T-helper 1 cell treated with Interleukin-12 subunit alpha and Interleukin-12 subunit beta and Interleukin-4 antibody, amounts not matched to agents 30 μg/mL and 1 μg/mL, for 36 hours (primary cell): ENCODE data around the gene RAD54L.
A peak's percentile ranks its signal among the peaks of the same experiment; 100 is the strongest.

Source experiments
- H3K27ac Mint-ChIP-seq: one replicate; pipeline ENCODE4 v1.8.0; 2021; ENCODE audit warnings: mild to moderate bottlenecking, mixed read lengths
- H3K27me3 Mint-ChIP-seq: one replicate; pipeline ENCODE4 v1.8.0; 2021; ENCODE audit warnings: low read depth, mixed read lengths
- H3K36me3 Mint-ChIP-seq: one replicate; pipeline ENCODE4 v1.8.0; 2021; ENCODE audit warnings: low read depth, mixed read lengths
- H3K4me1 Mint-ChIP-seq: one replicate; pipeline ENCODE4 v1.8.0; 2021; ENCODE audit warnings: low read depth, mixed read lengths
- H3K4me3 Mint-ChIP-seq: one replicate; pipeline ENCODE4 v1.8.0; 2021; ENCODE audit warnings: mild to moderate bottlenecking, moderate library complexity, mixed read lengths
- H3K9me3 Mint-ChIP-seq: one replicate; pipeline ENCODE4 v1.8.0; 2021; ENCODE audit warnings: mixed read lengths

The RAD54L gene

DNA sequence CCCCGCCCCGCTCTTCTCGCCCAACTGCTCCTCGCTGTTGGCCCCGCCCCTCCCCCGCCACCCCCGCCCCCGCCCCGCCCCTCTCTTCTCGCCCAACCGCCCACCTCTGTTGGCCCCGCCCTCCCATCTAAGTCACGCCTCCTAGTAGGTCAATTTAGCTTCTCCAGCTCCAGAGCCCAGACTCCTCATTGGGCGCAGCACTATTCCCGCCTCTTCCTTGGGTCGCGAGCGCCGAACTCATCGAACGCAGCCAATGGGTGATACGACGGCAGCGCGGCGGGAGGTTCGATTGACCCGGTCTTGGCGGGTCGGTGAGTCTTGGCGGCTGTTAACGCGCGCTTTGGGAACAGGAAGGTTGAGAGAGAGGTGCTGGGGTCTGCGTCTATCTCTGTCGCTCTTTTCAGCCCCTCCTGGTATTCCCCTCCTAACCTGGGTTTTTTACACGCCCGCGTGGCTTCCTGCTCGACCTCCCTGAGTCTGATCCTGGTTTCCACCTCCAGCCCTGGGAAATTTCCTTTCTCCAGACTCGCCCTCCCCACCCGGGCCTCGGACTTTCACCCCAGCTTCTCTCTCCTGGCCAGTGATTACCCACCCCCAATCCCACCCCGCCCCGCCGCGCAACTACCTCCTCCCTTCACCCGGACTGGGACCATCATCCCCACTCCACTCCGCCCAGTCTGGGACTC is at the start of gene RAD54L:
Gene RAD54L, plus strand, starts transcription at position 328 of the 686 bp plus-strand sequence. CDS start 643 bp downstream, outside the sequence.
- Mint-ChIP-seq H3K27me3 (no peaks in the 10 kb centered on the region), H3K9me3 (no peaks in the 10 kb centered on the region), H3K27ac (peak within 1 kb of the TSS; percentile 93), H3K36me3 (peaks cover 22% of the 10 kb centered on the region), H3K4me3 (peak within 1 kb of the TSS; percentile 96), H3K4me1 (peaks cover 31% of the 10 kb centered on the region)

DNA sequence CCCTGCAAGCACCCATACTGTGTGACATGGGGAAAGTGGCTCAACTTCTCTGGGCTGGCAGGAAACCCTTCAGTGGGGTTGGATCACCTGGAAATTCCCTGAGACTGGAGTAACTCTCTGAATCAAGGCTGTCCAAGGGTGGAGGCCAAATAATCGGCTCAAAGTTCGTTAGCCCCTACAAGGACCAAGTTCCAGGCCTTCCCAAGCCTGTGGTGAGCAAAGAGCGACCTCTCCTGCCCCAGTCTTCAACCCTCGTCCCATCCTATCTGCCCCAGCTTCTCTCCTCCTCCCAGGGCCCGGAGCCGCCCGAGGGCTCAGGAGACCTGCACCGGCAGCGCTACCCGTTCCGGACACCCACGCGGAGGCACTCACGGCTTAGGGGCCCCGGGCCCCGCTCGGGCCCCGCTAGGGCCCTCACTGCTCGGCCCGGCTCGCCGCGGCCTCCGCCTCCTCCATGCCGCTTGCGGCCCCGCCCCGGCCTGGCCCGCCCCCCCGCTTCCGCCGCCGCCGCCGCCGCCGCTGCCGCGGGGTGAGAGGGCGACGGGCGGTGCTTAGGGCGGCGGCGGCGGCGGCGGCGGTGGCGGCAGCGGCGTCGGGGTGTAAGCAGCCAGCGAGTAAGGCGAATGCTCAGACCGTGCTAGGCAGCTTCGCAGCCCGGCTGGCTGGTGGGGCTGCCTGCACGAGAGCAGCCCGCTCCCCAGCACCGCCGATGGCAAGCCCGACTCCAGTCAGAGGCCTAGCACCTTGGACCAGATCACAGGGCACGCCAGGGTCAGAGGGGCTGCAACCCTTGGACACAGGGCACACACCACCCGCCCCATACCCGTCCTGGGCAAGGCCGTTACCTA is 49.4 kb upstream of the RAD54L start, which contains the start of gene POMGNT1:
Gene POMGNT1, minus strand, starts transcription at position 471 of the 848 bp plus-strand sequence. CDS start 613 bp downstream, outside the sequence.
- Mint-ChIP-seq H3K27me3 (no peaks in the 10 kb centered on the region), H3K9me3 (no peaks in the 10 kb centered on the region), H3K4me3 (peak within 1 kb of the TSS; percentile 83), H3K36me3 (peaks cover 11% of the 10 kb centered on the region), H3K27ac (peak within 1 kb of the TSS; percentile 67), H3K4me1 (peaks cover 15% of the 10 kb centered on the region)

DNA sequence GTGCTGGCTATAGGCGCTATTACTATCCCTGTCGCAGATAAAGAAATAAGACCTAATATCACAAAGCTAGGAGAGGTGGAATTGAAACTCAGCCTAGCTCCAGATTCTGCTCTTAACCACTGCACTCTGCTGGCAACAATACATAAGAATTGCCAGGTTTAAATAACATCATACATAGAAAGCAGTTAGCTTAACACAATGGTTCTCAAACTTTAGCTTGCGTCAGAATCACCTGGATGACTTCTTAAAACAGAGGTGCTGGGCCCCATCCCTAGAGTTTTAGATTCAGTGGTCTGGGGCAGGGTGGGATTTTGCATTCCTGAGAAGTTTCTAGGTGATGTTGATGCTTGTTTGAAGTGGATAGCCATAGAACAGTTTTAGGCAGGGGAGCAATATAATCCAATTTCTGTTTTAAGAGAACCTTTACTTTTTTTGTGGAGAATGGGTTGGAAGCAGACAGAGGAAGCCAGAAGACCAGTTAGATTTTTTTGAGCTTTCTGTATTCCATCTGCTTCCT is 48.3 kb upstream of the RAD54L start:
- Mint-ChIP-seq H3K4me1 (peaks cover 15% of the 10 kb centered on the region), H3K27ac (no peak overlapping the region), H3K36me3 (peaks cover 11% of the 10 kb centered on the region), H3K4me3 (peak overlapping the region; percentile 83), H3K9me3 (no peaks in the 10 kb centered on the region), H3K27me3 (no peaks in the 10 kb centered on the region)

DNA sequence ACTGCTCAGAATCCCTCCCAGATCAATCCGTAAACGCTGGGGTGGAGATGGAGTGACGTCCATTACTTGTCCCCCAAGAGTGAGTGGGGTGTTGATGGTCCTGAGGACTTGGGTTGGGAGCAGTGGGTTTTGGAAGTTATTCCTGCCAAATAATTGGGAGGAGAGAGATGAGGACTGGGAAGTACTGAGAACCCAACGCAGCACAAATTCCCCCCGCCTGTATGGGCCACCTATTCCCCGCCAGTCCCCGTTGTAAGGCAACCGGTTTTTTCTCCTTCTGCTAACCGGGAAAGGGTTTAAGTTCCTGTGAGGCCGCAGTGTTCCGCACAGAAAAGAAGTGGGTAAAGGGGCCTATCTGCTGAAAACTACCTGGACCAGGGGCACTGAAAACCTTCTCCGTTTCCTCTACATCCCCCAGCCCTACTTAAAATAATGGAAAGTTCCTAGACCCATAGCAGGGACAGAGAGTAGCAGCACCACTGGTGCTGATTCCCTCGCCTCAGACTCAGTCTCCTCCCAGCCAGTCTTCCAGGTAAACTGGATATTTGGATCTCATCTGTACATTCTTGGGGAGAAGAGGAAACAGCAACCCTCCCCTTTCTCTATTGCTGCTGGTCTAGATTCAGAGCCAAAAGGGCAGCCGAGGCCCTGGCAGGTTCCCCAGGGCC is 43.7 kb upstream of the RAD54L start:
- Mint-ChIP-seq H3K36me3 (no peaks in the 10 kb centered on the region), H3K27ac (no peak overlapping the region), H3K4me1 (peaks cover 8% of the 10 kb centered on the region), H3K27me3 (no peaks in the 10 kb centered on the region), H3K9me3 (no peaks in the 10 kb centered on the region), H3K4me3 (no peak overlapping the region)

DNA sequence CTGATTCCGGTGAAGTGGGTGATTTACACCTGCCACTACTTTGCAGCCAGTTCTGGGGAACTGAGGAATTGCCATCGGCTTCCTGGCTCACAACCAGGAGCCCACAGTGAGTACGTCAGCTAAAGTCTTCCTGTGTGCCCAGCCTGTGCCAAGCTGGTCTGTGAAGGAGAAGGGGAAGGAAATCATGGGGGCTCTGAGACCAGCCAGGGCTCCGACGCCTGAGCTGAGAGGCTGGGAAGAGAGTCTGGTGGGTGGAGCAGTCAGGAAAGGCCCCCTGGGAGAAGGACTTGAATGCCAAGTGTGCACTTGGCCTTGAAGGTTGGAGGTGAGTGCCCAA is 43.2 kb upstream of the RAD54L start:
- H3K27me3 Mint-ChIP-seq: no peaks in the 10 kb centered on the region
- no peaks in the 10 kb centered on the region for H3K9me3 Mint-ChIP-seq
- H3K36me3 Mint-ChIP-seq: no peaks in the 10 kb centered on the region
- no peak overlapping the region for H3K27ac Mint-ChIP-seq
- no peak overlapping the region for H3K4me3 Mint-ChIP-seq
- peaks cover 5% of the 10 kb centered on the region for H3K4me1 Mint-ChIP-seq

DNA sequence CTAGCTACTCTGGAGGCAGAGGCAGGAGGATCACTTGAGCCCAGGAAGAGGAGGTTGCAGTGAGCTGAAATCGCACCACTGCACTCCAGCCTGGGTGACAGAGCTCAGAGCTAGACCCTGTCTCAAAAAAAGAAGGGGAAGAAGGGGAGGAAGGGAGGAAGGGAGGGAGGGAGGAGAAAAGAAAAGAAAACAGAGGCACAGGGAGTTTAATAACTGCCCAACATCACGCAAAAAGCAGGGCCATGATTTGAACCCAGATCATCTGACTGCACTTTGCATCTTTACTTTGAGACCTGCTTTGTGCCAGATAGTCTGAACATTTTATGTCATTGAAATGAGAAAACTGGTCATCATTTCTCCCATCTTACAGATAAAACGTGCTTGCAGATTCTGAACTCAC is 42.4 kb upstream of the RAD54L start:
- H3K27me3 Mint-ChIP-seq: no peaks in the 10 kb centered on the region
- no peak overlapping the region for H3K4me3 Mint-ChIP-seq
- no peaks in the 10 kb centered on the region for H3K9me3 Mint-ChIP-seq
- H3K36me3 Mint-ChIP-seq: no peaks in the 10 kb centered on the region
- no peak overlapping the region for H3K27ac Mint-ChIP-seq
- peaks cover 4% of the 10 kb centered on the region for H3K4me1 Mint-ChIP-seq

DNA sequence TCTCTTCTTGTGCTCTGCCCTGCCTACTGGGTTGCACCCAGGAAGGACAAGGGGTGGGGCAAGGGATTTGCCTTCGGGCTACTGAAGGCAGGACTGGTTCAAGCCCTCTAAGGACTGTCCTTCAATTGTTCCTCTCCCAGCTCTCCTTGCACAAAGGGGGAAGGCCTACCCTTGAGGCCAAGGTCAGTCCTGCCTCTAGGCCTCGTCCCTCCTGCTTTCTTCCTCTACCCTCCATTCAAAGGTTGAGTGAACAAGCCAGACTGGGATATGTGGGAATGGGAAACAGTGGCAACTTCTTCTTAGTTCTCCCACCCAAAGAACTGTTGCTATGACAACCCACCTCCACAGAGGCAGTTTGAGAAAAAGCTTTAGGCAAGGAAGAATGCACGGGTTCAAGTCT is 41.8 kb upstream of the RAD54L start:
- no peaks in the 10 kb centered on the region for H3K36me3 Mint-ChIP-seq

DNA sequence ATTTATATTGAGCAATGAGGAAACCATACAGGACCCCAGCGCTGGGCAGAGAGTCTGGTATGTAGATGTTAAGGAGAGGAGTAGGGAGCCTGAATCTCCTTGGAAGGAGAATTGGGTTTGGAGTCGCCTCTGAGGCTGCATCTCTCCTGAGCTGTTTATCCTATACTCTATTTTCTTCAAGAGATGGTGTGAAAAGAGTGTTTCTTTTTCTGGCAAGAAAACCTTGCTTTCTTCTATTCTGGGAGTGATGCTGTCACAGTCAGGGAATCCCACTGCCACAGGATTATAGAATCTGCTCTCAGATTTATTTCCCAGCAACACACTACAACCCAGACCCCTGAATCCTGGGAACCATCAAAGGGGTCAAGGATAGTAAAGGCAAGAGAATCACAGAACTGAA is 41.2 kb upstream of the RAD54L start:
- no peak overlapping the region for H3K4me3 Mint-ChIP-seq
- no peaks in the 10 kb centered on the region for H3K9me3 Mint-ChIP-seq
- no peaks in the 10 kb centered on the region for H3K36me3 Mint-ChIP-seq
- no peak overlapping the region for H3K27ac Mint-ChIP-seq
- H3K27me3 Mint-ChIP-seq: no peaks in the 10 kb centered on the region
- H3K4me1 Mint-ChIP-seq: peaks cover 4% of the 10 kb centered on the region

More for the DNA sequence above, 41.8 kb upstream of the RAD54L start:
- no peaks in the 10 kb centered on the region for H3K9me3 Mint-ChIP-seq
- peaks cover 4% of the 10 kb centered on the region for H3K4me1 Mint-ChIP-seq
- H3K27me3 Mint-ChIP-seq: no peaks in the 10 kb centered on the region
- no peak overlapping the region for H3K27ac Mint-ChIP-seq
- no peak overlapping the region for H3K4me3 Mint-ChIP-seq

DNA sequence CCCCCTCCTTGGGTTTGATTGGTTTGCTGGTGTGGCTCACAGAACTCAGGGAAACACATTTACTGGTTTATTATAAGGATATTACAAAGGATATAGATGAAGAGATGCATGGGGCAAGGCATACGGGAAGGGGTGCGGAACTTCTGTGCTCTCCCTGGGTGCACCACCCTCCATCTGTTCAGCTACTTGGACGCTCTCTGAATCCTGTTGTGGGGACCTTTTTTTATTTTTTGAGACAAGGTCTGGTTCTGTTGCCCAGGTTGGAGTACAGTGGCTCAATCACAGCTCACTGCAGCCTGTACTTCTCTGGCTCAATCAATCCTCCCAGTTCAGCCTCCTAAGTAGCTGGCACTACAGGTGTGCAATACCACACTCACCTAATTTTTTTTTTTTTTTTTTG is 37.0 kb upstream of the RAD54L start:
- Mint-ChIP-seq H3K27me3 (no peaks in the 10 kb centered on the region), H3K4me1 (no peaks in the 10 kb centered on the region), H3K9me3 (no peaks in the 10 kb centered on the region), H3K4me3 (no peak overlapping the region), H3K27ac (no peak overlapping the region), H3K36me3 (no peaks in the 10 kb centered on the region)

DNA sequence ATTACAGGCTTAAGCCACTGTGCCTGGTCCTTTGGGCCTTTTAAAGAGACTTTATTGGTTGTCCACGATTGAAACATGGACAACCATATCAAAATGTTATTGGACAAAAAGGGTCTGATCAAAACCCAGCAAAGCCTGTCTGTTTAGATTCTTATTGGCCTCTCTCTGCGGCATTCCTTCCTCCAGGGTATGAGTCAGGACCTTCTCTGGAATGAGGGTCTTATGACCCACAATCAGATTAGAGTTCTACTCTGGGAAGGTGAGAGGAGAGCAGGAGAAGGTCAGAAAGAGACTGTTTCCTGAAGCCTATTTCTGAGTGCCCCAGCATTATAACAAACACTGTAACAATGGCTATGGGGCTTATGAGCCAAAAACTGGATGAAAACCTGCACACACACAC is 36.5 kb upstream of the RAD54L start:
- Mint-ChIP-seq H3K27ac (no peak overlapping the region), H3K27me3 (no peaks in the 10 kb centered on the region), H3K4me3 (no peak overlapping the region), H3K9me3 (no peaks in the 10 kb centered on the region), H3K4me1 (no peaks in the 10 kb centered on the region), H3K36me3 (no peaks in the 10 kb centered on the region)

DNA sequence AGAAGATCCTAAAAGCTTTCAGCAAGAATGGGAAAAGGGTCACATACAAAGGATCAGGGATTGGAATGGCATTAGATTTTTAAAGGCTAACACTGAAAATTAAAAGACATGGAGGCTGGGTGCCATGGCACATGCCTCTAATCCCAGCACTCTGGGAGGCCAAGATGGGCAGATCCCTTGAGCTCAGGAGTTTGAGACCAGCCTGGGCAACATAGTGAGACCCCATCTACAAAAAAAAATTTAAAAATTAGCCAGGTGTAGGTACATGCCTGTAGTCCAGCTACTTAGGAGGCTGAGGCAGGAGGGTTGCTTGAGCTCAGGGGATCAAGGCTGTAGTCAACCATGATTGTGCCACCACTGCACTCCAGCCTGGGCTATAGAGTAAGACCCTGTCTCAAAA is 32.1 kb upstream of the RAD54L start:
- Mint-ChIP-seq H3K4me1 (no peaks in the 10 kb centered on the region), H3K27me3 (peaks cover 6% of the 10 kb centered on the region)

DNA sequence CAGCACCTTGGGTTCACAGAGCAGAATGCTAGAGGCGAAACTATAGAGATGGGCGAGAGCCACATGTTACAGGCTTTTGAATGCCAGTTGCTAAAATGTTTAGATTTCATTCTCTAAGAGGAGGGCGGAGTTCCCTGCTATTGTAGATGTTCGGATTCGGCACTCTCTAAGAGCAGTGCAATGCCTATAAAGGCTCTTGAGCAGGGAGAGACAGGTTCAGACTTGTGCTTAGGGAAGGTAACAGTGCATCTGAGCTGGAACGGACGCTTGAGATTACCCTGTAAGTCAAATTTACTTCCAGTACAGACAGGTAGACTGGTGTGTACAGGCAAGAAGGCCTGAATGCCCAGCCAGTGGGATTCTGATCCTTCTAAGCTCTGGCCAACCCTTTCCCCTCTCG is 29.1 kb upstream of the RAD54L start:
- Mint-ChIP-seq H3K27ac (no peak overlapping the region), H3K36me3 (no peaks in the 10 kb centered on the region), H3K9me3 (no peaks in the 10 kb centered on the region), H3K4me3 (no peak overlapping the region), H3K4me1 (peaks cover under 1% of the 10 kb centered on the region), H3K27me3 (peaks cover 6% of the 10 kb centered on the region)

More for the DNA sequence above, 32.1 kb upstream of the RAD54L start:
- H3K9me3 Mint-ChIP-seq: no peaks in the 10 kb centered on the region
- H3K4me3 Mint-ChIP-seq: no peak overlapping the region
- H3K27ac Mint-ChIP-seq: no peak overlapping the region
- H3K36me3 Mint-ChIP-seq: no peaks in the 10 kb centered on the region

DNA sequence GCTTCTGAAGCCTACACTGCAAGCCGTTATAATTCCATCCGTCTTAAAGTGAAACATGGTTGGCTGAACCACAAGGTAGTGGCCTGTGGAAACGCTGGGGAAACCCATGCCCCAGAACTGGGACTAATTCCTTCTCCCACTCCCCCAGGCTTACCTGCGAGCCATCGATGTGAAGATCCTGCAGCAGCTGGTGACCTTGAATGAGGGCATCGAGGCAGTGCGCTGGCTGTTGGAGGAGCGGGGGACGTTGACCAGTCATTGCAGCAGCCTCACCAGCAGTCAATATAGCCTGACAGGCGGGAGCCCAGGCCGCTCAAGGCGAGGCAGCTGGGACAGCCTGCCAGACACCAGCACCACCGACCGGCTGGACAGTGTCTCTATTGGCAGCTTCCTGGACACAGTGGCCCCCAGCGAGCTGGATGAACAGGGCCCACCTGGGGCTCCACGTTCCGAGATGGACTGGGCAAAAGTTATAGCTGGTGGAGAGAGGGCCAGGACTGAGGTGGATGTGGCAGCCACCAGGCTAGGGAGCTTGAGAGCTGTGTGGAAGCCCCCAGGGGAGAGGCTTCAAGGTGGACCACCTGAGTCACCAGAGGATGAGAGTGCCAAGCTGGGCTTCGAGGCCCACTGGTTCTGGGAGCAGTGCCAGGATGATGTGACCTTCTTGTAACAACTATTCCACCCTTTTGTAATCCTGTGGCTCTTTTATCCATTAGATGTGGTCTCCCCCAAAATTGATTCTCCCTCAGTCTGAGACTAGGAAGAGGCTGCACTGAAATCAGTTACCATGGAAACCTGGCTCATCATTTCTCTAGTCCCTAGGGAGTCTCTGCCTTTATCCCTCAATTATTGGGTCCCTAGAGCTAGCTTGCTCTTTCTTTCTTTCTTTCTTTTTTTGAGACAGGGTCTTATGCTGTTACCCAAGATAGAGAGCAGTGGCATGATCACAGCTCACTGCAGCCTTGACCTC is 27.7 kb upstream of the RAD54L start:
- peaks cover 6% of the 10 kb centered on the region for H3K27me3 Mint-ChIP-seq

DNA sequence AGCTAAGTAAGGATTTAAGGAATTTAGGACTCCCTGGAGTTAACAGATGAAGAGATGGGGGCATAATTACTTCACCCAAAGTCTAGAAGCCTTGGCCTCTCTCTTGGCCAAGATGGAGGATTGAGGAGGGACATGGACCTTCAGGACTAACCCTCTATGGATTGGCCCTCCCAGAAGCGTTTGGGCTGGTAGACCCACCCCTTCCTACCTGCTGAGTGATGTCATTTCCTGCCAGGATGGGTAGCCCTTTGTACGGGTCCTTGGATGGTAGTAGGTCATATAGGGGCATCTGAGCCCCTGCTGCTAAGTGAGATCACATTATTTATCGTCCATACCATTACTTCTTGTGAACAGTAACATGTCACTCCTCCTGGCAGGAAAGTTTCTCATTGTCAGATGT is 26.8 kb upstream of the RAD54L start:
- H3K27ac Mint-ChIP-seq: no peak overlapping the region
- H3K9me3 Mint-ChIP-seq: no peaks in the 10 kb centered on the region

More for the DNA sequence above, 27.7 kb upstream of the RAD54L start:
- Mint-ChIP-seq H3K4me1 (peaks cover 3% of the 10 kb centered on the region), H3K4me3 (no peak overlapping the region), H3K9me3 (no peaks in the 10 kb centered on the region), H3K36me3 (no peaks in the 10 kb centered on the region), H3K27ac (no peak overlapping the region)

More for the DNA sequence above, 26.8 kb upstream of the RAD54L start:
- no peak overlapping the region for H3K4me3 Mint-ChIP-seq
- no peaks in the 10 kb centered on the region for H3K36me3 Mint-ChIP-seq
- H3K4me1 Mint-ChIP-seq: peaks cover 3% of the 10 kb centered on the region
- peaks cover 6% of the 10 kb centered on the region for H3K27me3 Mint-ChIP-seq
